ENCODE measurements around the gene ESM1. TPM values are rescaled to one million over a fixed set of nuclear protein-coding genes. Genes with fewer than 3 reads are reported as not detected.
A peak's percentile ranks its signal among the peaks of the same experiment; 100 is the strongest.

ESM1 gene
- total and polyA plus RNA-seq, 2 donors (not counting 3 experiments of a cell fraction or from before 2014, with no cell fraction given), result 214 to 577 TPM

- no peak overlapping the region for H3K4me3 ChIP-seq (replicated peaks in 1 of 3; ENCODE audit: insufficient read depth in 1 of 3, low read depth in 1 of 3, low read length in 3 of 3)
- TF ChIP-seq MAX (IDR thresholded peaks at IDR 0.05; ENCODE audit: insufficient read depth, insufficient read length) (no peak), MYC (IDR thresholded peaks at IDR 0.05; ENCODE audit: low read depth, low read length) (no peak), EZH2 (IDR thresholded peaks at IDR 0.05; ENCODE audit: borderline replicate concordance, low read depth, low read length, severe bottlenecking) (no peak), FOS (IDR thresholded peaks at IDR 0.05; ENCODE audit: borderline replicate concordance, insufficient read depth, low read length) (no peak)
- no peak overlapping the region for H2AFZ ChIP-seq (ENCODE audit: low read depth, low read length)
- H3K9ac ChIP-seq (replicated peaks; ENCODE audit: extremely low read depth, insufficient read depth, low read length), result no peak overlapping the region
- no peaks in the 10 kb centered on the region for H3K9me3 ChIP-seq (replicated peaks; ENCODE audit: control insufficient read depth, insufficient read depth, low read length)
- H3K79me2 ChIP-seq (ENCODE audit: control insufficient read depth, insufficient read depth, low read length), result no peaks in the 10 kb centered on the region
- no peaks in the 10 kb centered on the region for H4K20me1 ChIP-seq (replicated peaks; ENCODE audit: control insufficient read depth, extremely low read depth, insufficient read depth, low read length)
- H3K27me3 ChIP-seq (ENCODE audit: control insufficient read depth in 2 of 2, insufficient read depth in 2 of 2, low read length in 2 of 2), result no peaks in the 10 kb centered on the region
- H3K36me3 ChIP-seq (ENCODE audit: control insufficient read depth in 2 of 2, extremely low read depth in 1 of 2, insufficient read depth in 2 of 2, low read length in 2 of 2), result no peaks in the 10 kb centered on the region
- ChIA-PET POLR2A (no interaction called here), CTCF (interaction anchor here (1.6 kb wide), 1 partner anchor 44 kb away, joined by 3 read pairs; no protein-coding TSS in a partner anchor)
- no TSS peak for BruUV-seq (replicated peaks)
- dilution Hi-C loops (cut with MboI; ENCODE audit: extremely low pct_ligation_motif_present, low sequenced_read_pairs), result loop anchor here (25.0 kb wide), 1 partner anchor 143 kb away; no protein-coding TSS in a partner anchor
- H3K4me2 ChIP-seq (ENCODE audit: insufficient read depth, low read length), result no peak overlapping the region
- FAIRE-seq (no peak), DNase-seq (ENCODE audit: low read depth, low spot score) (no peak)
- H3K4me1 ChIP-seq (ENCODE audit: control insufficient read depth, extremely low read depth, insufficient read depth, low read length), result peaks cover 47% of the 10 kb centered on the region
- intact Hi-C loops (cut with micrococcal nuclease), result no loop called here
- H3K9me1 ChIP-seq (replicated peaks; ENCODE audit: control insufficient read depth, extremely low read depth, insufficient read depth, low read length), result no peaks in the 10 kb centered on the region
- no peak overlapping the region for H3K27ac ChIP-seq (ENCODE audit: insufficient read depth, low read depth, low read length)
These were observed 9.2 kb upstream of the ESM1 start for GRCh38 chr5:54994628-54995027.

- Histone ChIP-seq H4K20me1 (replicated peaks; ENCODE audit: control insufficient read depth, extremely low read depth, insufficient read depth, low read length) (no peaks in the 10 kb centered on the region), H3K9me3 (replicated peaks; ENCODE audit: control insufficient read depth, insufficient read depth, low read length) (no peaks in the 10 kb centered on the region), H3K27ac (ENCODE audit: insufficient read depth, low read depth, low read length) (peak overlapping the region; percentile 60), H3K79me2 (ENCODE audit: control insufficient read depth, insufficient read depth, low read length) (no peaks in the 10 kb centered on the region), H3K9me1 (replicated peaks; ENCODE audit: control insufficient read depth, extremely low read depth, insufficient read depth, low read length) (no peaks in the 10 kb centered on the region), H3K27me3 (ENCODE audit: control insufficient read depth in 2 of 2, insufficient read depth in 2 of 2, low read length in 2 of 2) (no peaks in the 10 kb centered on the region), H3K4me2 (ENCODE audit: insufficient read depth, low read length) (peak overlapping the region; percentile 69), H3K4me3 (replicated peaks in 1 of 3; ENCODE audit: insufficient read depth in 1 of 3, low read depth in 1 of 3, low read length in 3 of 3) (no peak overlapping the region), H3K36me3 (ENCODE audit: control insufficient read depth in 2 of 2, extremely low read depth in 1 of 2, insufficient read depth in 2 of 2, low read length in 2 of 2) (no peaks in the 10 kb centered on the region), H3K4me1 (ENCODE audit: control insufficient read depth, extremely low read depth, insufficient read depth, low read length) (peaks cover 55% of the 10 kb centered on the region), H2AFZ (ENCODE audit: low read depth, low read length) (no peak overlapping the region), H3K9ac (replicated peaks; ENCODE audit: extremely low read depth, insufficient read depth, low read length) (peak overlapping the region; percentile 44)
- BruUV-seq (replicated peaks), result no TSS peak
- DNase-seq (ENCODE audit: low read depth, low spot score) (peak; percentile 76), FAIRE-seq (peak; percentile 86)
- intact Hi-C loops (cut with micrococcal nuclease), result loop anchor here (1.0 to 2.0 kb wide), 3 partner anchors 8 to 43 kb away; partner anchors contain the start of gene ESM1
- ChIA-PET CTCF (interaction anchor here (0.9 to 1.6 kb wide), 6 partner anchors 11 to 166 kb away, joined by 3 to 6 read pairs (median 3); partner anchors contain the start of gene GPX8), POLR2A (no interaction called here)
- dilution Hi-C loops (cut with MboI; ENCODE audit: extremely low pct_ligation_motif_present, low sequenced_read_pairs), result loop anchor here (25.0 kb wide), 1 partner anchor 144 kb away; no protein-coding TSS in a partner anchor
- TF ChIP-seq MAX (IDR thresholded peaks at IDR 0.05; ENCODE audit: insufficient read depth, insufficient read length), result no peak
- no peak for TF ChIP-seq MYC (IDR thresholded peaks at IDR 0.05; ENCODE audit: low read depth, low read length)
- peak; percentile 72 for TF ChIP-seq POLR2AphosphoS5 (IDR thresholded peaks at IDR 0.05; ENCODE audit: insufficient read depth, low read depth, low read length)
- TF ChIP-seq CTCF (IDR thresholded peaks at IDR 0.05; ENCODE audit: extremely low read depth in 1 of 2, insufficient read depth in 1 of 2, low read depth in 1 of 2, low read length in 2 of 2), result no peak
- no peak for TF ChIP-seq EZH2 (IDR thresholded peaks at IDR 0.05; ENCODE audit: borderline replicate concordance, low read depth, low read length, severe bottlenecking)
- peak; percentile 9 for TF ChIP-seq FOS (IDR thresholded peaks at IDR 0.05; ENCODE audit: borderline replicate concordance, insufficient read depth, low read length)
- peak; percentile 15 for TF ChIP-seq JUN (IDR thresholded peaks at IDR 0.05; ENCODE audit: borderline replicate concordance, insufficient read depth, insufficient read length, low read depth)
- TF ChIP-seq POLR2A (IDR thresholded peaks at IDR 0.05; ENCODE audit: low read depth, low read length), result no peak
- peak; percentile 63 for TF ChIP-seq GATA2 (IDR thresholded peaks at IDR 0.05; ENCODE audit: insufficient read depth, insufficient read length, low read depth, low read length)
These were observed 7.9 kb upstream of the ESM1 start for GRCh38 chr5:54993318-54993717.
